Fibroblast of skin of left biceps (primary cell): ENCODE results near the gene SEPTIN10.

Source experiments
- DNase-seq, 2 experiments: peaks; one replicate each; pipeline ENCODE4 v3.0.0-alpha.2; 2013; ENCODE audit warnings: low read depth in 2 of 2

SEPTIN10 gene

DNA sequence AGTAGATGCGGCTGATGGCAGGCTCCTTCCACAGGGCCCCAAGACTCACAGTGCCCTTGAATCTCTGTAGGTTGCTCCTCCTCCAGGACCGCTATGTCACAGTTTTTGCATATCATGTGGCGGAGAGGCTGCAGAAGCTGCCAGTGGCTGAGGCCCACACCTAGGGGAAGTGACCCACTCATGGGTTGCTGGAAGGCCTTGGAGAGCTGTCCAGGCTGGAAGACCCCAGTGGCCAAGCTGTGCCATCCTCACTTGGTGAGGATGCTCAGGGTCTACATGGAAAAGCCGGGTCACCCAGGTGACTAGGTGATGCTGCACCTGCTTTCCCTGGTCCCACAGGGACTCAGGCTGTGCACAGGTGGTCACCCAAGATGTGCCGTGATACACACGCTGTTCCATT is 90.6 kb downstream of the SEPTIN10 start:
- DNase-seq: no peak

GRCh38 chr2:109522063-109522374 is 91.7 kb downstream of the SEPTIN10 start:
- no peak for DNase-seq

DNA sequence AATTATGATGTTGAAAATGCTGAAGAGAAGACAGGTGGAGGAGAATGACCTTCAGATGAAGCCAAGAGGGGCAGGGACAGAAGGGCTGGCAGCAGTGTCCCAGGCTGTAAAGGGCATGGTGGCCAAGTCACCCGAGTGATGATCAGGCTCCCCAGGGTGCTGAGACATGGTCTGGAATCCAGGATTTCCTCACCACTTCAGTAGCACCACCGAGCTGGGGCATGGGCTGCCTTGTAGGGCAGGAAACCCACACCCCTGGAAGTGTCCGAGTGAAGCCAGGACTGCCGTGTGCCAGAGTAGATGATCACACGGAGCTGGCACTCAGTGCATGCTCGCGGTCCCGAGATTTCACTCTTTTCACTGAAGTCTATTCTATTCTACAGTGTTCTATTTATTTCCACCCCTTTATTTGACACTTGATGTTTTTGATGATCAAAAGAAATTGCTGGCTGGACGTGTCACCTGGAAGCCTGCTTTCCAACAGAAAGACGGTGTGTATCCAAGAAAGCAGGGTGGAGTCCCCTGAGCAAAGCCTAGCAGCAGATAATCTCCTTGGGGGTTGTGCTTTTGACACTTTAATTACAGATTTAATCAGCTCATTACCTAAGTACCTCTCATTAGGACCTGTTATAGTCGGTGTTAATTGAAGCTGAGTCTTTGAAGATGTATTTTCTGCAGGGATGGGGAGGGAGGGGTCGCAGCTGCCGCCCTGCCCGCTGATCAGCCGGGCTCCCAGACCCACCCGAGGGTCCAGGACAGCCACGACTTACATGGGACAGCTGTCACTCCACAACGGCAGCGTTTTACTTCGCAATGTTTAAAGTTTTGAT is 92.3 kb downstream of the SEPTIN10 start:
- no peak for DNase-seq

DNA sequence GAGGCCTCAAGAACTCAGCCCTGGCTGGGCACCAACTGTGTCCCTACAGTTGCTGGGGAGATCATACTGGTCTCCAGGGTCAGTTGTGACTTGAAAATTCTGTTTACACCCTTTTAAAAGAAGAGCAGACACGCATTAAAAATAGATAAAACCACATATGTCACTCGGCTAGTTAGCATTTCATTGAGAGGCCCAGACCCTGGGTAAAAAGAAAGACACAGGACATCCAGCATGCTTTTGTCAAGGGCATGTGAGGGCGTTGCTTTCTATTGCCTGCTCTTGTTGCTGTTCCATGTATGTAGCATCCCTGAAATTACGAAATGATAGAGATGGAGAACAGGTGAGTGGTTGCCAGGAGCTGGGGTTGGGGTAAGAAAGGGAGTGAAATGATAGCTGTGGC is 94.3 kb downstream of the SEPTIN10 start:
- DNase-seq: no peak

DNA sequence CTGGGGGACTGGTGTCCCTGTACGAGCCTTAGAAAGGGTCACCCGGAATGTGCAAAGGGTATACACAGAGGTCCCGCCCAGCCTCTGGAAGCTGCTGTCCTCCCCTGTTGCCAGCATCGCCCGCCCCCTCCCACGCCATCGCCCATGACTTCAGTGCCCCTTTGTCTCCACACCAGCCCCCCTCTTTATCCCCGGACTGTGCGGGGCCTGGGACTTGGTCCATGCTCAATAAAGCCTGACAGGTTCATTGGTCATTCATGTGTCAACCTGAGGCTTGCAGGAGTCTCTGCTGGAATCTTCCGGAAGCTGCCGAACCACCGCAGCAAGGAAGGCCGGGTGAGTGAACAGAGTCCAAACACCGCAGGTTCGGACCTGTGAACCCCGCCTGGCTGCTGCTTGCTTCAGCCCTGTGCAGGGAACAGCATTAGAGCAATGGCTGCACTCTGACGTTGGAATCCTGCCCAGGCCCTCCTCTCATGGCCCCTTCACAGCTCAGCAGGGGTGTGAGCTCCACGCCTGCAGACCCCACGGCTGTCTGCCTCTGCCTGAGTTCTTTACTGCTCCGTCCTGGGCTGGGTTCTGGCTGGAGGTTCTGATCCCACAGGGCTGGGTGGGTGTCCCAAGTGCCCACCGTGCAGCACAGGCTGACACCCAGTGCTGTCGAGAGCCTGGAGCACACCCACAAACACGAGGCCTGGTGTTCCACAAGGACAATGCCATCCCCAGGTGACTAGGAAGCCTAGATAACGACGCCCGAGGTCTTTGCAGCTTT is 96.5 kb downstream of the SEPTIN10 start:
- no peak for DNase-seq

- no peak for DNase-seq
Measured at GRCh38 chr2:109516445-109517117, 97.2 kb downstream of the SEPTIN10 start.

DNA sequence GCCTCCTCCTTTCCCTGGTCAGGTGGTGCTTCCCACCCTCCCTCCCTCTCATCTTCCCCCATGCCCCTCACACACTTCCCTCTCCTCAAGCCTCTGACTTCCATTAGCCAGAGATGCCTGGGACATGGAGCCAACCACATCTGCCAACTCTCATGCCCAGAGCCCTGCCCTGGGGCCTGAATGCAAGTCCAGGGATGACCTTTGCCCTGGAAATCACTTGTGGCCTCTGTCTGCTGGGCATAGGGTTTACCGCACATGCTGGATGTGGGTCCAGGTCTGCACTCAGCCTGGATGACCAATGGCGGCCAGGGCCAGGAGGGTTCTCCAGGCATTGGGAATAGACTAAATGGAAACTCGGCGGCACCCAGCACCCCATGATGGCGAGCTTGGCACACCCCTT is 98.9 kb downstream of the SEPTIN10 start:
- no peak for DNase-seq

DNA sequence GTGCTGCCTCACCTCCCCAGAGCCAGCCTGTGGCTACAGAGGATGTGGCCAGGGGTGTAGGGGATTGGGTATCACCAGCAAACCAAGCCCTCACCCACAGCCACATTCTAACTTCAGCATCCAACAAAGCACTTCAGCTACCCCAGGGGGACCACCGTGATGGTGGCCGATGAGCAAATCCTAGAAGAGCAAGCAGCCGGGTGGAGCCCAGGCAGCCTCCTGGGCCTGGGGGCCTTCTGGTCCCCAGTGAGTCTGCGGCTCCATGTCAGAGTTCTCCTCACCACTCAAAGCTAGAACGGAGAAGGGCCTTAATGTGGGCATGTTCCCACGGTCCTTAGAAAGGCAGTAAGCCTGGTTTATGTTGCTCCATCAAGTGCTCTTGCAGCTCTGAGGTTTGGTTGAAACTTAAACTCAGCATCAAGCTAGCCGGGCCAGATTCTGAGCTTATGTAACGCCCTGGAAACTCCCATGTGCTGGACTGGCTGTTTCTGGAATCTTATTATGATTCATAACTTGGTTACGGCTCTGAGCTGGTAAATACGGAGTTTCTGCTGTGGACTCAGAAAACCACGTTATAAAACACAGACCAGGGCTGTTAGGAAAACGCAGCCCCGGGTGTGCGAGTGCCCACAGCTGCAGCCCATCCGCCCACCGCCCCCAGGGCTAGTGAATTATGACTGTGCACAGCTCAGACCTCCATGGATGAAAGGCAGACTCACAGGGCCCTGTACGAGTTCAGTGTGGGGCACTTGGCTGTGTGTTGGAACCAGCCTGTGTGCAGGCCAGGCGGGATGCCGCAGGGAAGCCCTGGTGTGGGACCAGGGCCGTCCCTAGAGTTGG is 99.8 kb downstream of the SEPTIN10 start:
- DNase-seq: peak; percentile 73 to 74

- no peak for DNase-seq
Measured at GRCh38 chr2:109513230-109513629, 100.5 kb downstream of the SEPTIN10 start.

DNA sequence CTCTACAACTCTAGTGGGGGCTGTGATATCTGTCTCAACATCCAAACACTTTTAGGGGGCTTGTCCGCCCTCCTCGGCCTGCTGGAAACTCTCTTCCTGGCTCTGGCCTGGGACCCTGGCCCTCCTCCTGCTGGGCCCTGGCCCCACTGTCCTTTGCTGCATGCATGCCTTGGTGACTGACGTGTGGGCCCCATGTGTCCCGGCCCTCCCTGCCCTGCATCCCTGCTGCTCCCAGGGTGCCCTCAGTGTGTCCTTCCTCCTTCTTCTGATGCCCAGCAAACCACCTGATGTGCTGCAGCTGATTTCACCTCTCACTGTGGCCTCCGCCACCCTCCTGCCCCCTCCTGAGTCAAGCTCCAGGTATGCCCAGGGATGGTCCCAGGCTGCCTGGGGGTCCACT is 101.7 kb downstream of the SEPTIN10 start:
- DNase-seq: no peak

GRCh38 chr2:109511168-109511567 is 102.6 kb downstream of the SEPTIN10 start:
- DNase-seq: no peak

GRCh38 chr2:109510136-109511028 is 103.4 kb downstream of the SEPTIN10 start:
- peak in 1 of 2 experiments; percentile 29 for DNase-seq

- DNase-seq: no peak
Measured at GRCh38 chr2:109508556-109508955, 105.2 kb downstream of the SEPTIN10 start.

DNA sequence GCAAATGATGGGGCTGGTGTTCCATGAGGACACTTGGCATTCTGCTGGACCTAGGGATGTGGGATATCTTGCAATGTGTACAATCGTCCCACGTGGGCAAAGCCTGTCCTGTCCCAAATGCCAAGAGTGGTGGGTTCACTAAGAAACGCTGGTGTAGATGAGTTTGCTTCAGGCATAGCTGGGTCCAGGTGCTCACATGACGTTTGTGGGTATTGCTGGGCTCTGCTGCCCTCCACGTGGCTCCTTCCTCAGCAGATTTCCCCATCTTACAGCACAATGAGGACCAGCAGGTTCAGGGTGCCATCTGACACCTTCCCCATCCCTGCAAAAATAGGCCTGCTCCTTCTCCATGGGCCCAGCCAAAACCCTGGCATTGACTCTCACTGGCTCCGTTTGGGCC is 105.9 kb downstream of the SEPTIN10 start:
- no peak for DNase-seq

DNA sequence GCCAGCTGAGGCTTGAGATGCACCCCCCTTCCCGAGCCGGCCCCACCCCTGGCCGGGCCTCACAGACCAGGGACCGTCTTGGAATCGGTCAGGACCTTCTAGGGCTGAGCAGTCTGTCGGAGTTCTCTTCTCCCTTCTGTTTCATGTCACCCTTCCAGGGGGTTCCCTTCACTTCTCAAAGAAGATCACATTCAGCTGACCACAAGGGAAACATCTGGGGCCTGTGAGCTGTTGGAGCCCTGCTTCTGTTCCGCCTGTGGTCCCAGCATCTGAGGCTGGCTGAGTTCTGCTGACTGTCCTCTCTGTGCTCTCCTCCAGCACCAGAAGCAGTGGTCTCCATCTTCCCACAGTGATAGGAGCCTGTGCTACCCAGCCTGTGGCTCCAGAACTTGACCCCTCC is 106.5 kb downstream of the SEPTIN10 start:
- DNase-seq: no peak

GRCh38 chr2:109503191-109503590 is 110.6 kb downstream of the SEPTIN10 start:
- no peak for DNase-seq

DNA sequence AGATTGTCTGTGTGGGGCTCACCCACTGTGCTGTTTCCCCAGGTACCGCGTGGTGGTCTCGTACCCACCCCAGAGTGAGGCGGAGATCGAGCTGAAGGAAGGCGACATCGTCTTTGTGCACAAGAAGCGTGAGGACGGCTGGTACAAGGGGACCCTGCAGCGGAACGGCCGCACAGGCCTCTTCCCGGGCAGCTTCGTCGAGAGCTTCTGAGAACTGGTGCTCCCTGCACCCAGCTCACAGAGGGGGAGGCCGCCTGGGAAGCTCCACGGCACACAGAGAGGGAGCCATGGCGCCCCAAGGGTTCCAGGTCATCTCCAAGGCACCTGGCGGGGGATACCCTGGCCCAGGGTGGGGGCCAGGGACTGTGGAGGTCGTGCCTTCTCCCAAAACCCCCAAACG is 112.3 kb downstream of the SEPTIN10 start:
- no peak for DNase-seq

GRCh38 chr2:109500910-109501309 is 112.9 kb downstream of the SEPTIN10 start:
- DNase-seq: no peak

GRCh38 chr2:109499566-109499965 is 114.2 kb downstream of the SEPTIN10 start:
- DNase-seq: no peak

- no peak for DNase-seq
Measured at GRCh38 chr2:109498906-109499305, 114.9 kb downstream of the SEPTIN10 start.
